ENCODE results near the gene ALDH16A1. TPM values are rescaled to one million over a fixed set of nuclear protein-coding genes. Genes with fewer than 3 reads are reported as not detected.

Gene ALDH16A1
- total RNA-seq: 10 to 100 TPM; 29.0 to 65.2 TPM

DNA sequence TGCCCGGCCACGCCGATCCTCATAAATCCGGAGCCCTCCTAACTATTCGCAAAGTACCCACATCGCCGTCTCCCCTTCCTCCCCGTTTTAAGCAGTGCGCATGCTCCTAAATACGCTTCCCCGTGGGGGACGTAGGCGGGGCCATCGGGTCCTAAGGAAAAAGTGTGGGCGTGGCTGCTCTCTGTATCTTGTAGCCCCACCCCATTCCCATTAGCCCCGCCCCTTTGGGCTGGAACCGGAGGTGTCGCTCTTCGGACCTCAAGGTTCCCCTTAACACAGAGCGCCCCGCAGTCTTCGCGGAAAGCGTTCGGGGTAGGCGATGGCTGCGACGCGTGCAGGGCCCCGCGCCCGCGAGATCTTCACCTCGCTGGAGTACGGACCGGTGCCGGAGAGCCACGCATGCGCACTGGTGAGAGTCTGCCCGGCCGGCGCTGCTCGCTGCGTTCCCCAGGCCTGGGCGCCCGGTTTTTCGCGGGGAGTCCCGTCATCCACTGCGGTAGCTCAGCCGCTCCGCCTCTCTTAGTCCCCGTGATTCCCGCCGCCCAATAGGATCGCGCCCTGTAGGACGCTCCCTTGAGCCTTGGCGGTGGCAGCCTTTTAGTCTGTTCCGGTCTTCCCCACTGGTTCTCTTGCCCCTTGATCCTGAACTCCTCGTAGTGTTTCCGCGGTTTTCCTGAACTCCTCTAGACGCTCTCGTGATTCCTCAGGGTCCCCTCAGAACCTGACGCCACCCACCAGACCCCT is at the start of gene ALDH16A1:
TSS of gene ALDH16A1 (plus strand) at position 213 of the 744 bp plus-strand sequence. CDS start at position 320, 107 bp downstream.
- Mint-ChIP-seq H3K27me3 (no peaks in the 10 kb centered on the region), H3K9me3 (no peaks in the 10 kb centered on the region), H3K4me1 (ENCODE audit: low read depth in 2 of 2) (peaks cover 39 to 54% of the 10 kb centered on the region in 2 donors), H3K27ac (peak within 1 kb of the TSS; percentile 98 to 99), H3K4me3 (peak within 1 kb of the TSS; percentile 100), H3K36me3 (peaks cover 23% of the 10 kb centered on the region)
- ATAC-seq (peak; percentile 95 to 96), DNase-seq (ENCODE audit: low spot score) (peak; percentile 99)

DNA sequence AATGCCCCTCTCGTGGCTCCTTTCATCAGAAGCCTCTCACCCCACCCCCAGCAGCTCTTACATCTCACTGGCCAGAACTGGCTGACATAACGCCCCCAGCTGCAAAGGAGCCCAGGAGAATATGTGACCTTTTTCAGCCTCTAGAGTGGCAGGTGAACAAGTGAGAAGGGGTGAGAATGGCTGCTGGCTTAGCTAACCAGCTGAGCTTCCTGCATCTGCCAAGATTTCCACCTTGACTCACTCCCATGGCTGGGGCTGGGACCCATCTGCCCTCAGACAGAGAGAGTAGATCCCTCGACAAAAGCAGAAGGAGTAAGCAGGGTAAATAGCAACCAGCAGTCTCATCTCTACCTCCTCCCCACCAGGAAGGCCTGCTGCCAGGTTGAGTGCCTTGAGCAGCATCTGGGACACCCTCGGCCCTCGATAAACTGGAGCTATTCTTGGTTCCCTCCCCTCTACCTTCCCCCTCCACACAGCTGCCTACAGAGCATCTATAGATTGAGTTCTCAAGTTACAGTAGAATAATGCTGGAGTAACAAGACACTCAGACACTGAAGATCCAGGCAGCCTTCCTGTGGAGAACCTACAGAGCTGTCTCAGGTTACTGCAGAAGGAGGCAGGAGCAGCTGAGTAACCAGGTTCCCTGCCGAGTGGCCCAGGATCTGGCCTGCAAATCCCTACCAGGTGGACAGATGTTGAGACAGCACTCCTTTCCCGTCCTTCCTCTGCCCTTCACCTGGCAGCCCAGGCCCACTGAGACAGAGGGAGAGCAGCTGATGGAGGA is 49.4 kb upstream of the ALDH16A1 start:
- Mint-ChIP-seq H3K4me3 (no peak overlapping the region), H3K27me3 (peaks cover 0 to 3% of the 10 kb centered on the region in 2 donors), H3K9me3 (no peaks in the 10 kb centered on the region), H3K4me1 (ENCODE audit: low read depth in 2 of 2) (no peaks in the 10 kb centered on the region), H3K36me3 (no peaks in the 10 kb centered on the region), H3K27ac (no peak overlapping the region)
- DNase-seq (ENCODE audit: low spot score) (no peak), ATAC-seq (no peak)

DNA sequence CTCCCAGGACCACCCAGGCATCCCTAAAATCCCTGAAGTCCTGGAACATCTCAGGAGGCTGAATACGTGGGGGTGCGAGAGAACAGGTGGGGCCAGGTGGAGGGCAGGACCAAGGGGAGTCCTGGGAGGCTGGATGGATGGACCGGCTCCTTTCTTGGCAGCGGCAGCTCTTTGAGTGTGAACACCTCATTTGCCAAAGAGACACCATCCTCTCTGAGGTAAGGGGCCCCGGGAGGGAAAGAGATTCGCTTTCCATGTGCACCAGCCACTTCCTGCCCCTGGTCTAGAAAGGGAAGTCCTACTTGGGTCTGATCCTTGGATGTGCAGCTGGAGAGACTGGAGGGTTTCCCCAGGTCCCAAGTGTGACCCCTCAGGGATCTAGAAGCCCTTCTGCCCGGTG is 45.9 kb upstream of the ALDH16A1 start:
- no peaks in the 10 kb centered on the region for H3K9me3 Mint-ChIP-seq

DNA sequence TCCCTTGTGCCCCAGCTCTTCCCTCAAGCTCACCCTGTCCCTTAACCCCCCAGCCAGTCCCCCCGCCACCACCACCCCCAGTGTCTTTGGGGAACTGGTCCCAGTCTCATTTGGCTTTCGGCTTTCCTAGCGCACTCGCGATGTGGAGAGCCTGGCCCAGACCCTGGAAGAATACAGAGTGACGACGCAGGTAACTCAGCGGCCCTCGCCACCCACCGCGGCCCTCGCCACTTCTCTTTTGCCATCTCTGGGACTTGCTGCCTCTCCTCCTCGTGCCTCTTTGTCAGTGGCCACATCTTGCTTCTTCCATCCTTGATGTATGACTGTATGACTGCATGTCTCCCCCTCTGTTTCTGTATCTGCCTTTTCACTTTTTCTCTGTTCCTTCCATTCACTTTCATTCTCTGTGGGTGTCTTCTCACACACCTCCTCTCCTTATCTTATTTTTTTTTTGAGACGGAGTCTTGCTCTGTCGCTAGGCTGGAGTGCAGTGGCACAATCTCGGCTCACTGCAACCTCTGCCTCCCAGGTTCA is 45.5 kb upstream of the ALDH16A1 start:
- ATAC-seq: peak in 1 of 2 donors; percentile 40
- H3K9me3 Mint-ChIP-seq: no peaks in the 10 kb centered on the region
- peaks cover 0 to 6% of the 10 kb centered on the region in 2 donors for H3K27me3 Mint-ChIP-seq
- no peak for DNase-seq (ENCODE audit: low spot score)
- no peak overlapping the region for H3K27ac Mint-ChIP-seq
- peaks cover 9 to 13% of the 10 kb centered on the region in 2 donors for H3K4me1 Mint-ChIP-seq (ENCODE audit: low read depth in 2 of 2)
- H3K4me3 Mint-ChIP-seq: no peak overlapping the region
- no peaks in the 10 kb centered on the region for H3K36me3 Mint-ChIP-seq

More for the DNA sequence above, 45.9 kb upstream of the ALDH16A1 start:
- H3K36me3 Mint-ChIP-seq: no peaks in the 10 kb centered on the region
- H3K4me1 Mint-ChIP-seq (ENCODE audit: low read depth in 2 of 2): peaks cover 9 to 13% of the 10 kb centered on the region in 2 donors
- peak in 1 of 2 donors; percentile 61 for ATAC-seq
- no peak overlapping the region for H3K4me3 Mint-ChIP-seq
- H3K27me3 Mint-ChIP-seq: peaks cover 0 to 1% of the 10 kb centered on the region in 2 donors
- DNase-seq (ENCODE audit: low spot score): no peak
- H3K27ac Mint-ChIP-seq: no peak overlapping the region

DNA sequence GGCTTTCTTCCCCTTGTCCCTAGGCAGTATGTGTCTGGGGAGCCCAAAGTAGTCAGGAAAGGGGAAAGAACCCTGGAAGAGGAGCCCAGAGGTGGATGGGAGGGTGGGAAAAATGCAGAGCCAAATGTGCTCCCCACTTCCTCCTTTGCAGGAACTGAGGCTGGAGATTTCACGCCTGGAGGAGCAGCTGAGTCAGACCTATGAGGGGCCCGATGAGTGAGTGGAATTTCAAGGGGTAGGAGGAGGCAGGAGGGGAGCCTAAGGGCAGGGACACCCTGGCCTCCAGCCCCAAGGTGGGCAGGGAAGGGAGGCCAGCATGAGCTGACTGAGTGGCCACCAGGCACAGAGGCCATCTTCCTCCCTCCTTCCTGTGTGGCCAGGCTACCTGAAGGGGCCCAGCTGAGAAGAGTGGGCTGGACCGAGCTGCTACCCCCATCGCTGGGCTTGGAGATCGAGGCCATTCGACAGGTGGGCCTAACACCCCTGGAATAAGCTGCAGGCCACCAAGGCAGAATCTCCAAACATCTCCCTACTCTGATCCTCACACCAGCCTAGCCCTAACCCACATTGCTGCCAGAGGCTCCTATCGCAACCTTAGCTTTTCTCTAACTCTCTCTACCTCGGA is 44.1 kb upstream of the ALDH16A1 start:
- Mint-ChIP-seq H3K4me3 (peak overlapping the region; percentile 40), H3K4me1 (ENCODE audit: low read depth in 2 of 2) (peaks cover 9 to 13% of the 10 kb centered on the region in 2 donors), H3K27me3 (peaks cover 0 to 10% of the 10 kb centered on the region in 2 donors), H3K27ac (peak overlapping the region; percentile 40 to 78), H3K36me3 (no peaks in the 10 kb centered on the region), H3K9me3 (no peaks in the 10 kb centered on the region)
- DNase-seq (ENCODE audit: low spot score) (no peak), ATAC-seq (peak; percentile 19 to 25)

DNA sequence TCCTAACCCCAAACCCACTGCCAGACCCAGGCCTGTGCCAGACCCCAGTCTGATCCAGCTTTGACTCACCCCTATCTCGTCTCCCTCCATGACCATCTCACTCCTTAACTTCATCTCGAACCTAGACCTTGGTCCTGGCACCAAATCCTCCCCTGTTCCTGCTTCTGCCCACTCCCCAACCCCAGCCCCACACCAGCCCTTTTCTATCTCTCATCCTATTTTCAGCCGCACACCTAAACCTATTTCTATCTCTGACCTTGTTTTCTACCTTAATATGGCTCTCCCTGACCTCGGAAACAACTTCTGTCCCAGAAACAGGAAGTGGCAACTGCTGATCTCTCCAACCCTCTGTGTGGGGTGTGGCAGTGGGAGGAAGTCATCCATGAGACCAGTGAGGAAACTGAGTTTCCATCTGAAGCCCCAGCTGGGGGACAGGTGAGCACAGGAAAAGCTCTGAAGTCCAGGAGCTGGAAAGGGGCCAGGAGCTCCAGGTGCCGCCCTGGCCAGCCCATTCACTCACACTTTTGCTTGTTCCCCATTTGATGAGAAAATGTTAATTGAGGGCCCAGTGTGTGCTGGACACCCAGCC is 43.5 kb upstream of the ALDH16A1 start:
- Mint-ChIP-seq H3K27me3 (peaks cover 0 to 10% of the 10 kb centered on the region in 2 donors), H3K36me3 (no peaks in the 10 kb centered on the region), H3K27ac (peak overlapping the region; percentile 40 to 78), H3K9me3 (no peaks in the 10 kb centered on the region), H3K4me1 (ENCODE audit: low read depth in 2 of 2) (peaks cover 9 to 13% of the 10 kb centered on the region in 2 donors), H3K4me3 (peak overlapping the region; percentile 40)
- ATAC-seq (peak in 1 of 2 donors; percentile 43), DNase-seq (ENCODE audit: low spot score) (no peak)

DNA sequence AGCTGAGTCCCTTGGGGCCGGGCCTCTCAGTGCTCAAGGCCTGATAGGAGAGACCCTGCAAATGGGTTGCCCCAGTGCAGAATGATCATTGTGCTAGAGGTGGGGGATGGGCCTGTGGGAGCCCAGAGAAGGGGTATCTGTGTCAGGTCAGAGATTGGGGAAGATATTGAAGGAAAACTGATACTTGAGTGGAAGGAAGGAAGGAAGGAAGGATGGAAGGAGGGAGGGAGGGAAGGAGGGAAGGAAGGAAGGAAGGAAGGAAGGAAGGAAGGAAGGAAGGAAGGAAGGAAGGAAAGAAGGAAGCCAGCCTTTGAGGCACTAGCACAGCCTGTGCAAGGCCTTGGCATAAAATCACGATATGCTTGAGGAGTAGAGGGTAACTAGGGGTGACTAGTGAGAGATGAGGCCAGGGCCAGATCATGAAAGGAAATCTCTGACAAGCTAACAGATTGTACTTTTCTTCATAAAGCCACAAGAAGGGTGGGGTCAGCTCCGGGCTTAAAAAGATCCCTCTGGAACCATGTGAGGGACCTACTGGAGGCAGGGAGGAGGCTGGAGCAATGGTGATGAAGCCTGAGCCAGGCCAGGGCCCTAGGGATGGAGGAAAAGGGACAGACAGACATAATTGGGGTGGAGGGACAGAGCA is 41.2 kb upstream of the ALDH16A1 start:
- Mint-ChIP-seq H3K4me3 (no peak overlapping the region), H3K36me3 (no peaks in the 10 kb centered on the region), H3K9me3 (no peaks in the 10 kb centered on the region), H3K27me3 (peaks cover 0 to 13% of the 10 kb centered on the region in 2 donors), H3K4me1 (ENCODE audit: low read depth in 2 of 2) (peaks cover 9 to 13% of the 10 kb centered on the region in 2 donors), H3K27ac (no peak overlapping the region)
- no peak for DNase-seq (ENCODE audit: low spot score)
- ATAC-seq: no peak

DNA sequence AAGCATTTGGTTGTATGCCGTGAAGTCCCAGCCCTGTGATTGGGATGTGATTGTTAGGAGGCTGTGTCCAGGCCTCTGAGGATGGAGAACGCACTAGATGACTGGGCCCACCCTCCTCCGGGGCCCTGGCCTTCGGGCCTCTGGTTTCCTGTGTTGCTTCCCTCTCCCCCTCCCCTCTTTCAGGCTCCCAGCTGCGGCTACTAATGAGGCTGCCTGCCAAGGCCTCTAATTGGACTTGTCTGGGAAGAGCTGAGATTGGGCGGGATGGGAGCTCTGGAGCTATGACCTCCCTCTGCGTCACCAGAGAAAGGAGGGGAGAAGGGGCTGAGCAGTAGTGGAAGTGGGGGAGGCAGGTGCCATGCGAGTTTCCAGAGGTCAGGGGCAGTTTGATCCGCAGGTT is 39.7 kb upstream of the ALDH16A1 start:
- no peaks in the 10 kb centered on the region for H3K36me3 Mint-ChIP-seq
- no peak overlapping the region for H3K4me3 Mint-ChIP-seq
- H3K9me3 Mint-ChIP-seq: no peaks in the 10 kb centered on the region
- no peak overlapping the region for H3K27ac Mint-ChIP-seq
- ATAC-seq (no peak), DNase-seq (ENCODE audit: low spot score) (no peak)
- H3K4me1 Mint-ChIP-seq (ENCODE audit: low read depth in 2 of 2): peaks cover 9 to 13% of the 10 kb centered on the region in 2 donors
- H3K27me3 Mint-ChIP-seq: peaks cover 8 to 21% of the 10 kb centered on the region in 2 donors

DNA sequence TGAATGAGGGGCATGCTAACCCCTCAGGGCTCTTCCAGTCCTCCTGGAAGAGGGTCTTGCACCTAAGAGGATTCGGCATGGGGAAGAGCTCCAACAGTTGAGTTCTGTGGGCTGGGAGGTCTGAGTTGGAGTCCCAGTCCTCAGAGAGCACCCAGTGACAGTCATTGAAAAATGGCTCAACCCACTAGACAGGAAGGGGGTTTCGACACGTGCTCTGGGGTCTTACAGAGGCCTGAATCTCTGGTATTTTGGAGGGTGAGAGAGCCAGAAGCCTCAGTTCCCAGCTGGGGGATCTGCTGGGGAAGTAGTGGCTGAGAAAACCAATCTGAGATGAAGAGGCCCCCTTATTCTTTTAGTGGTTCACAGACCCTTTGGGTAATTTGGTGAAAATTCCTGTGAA is 38.8 kb upstream of the ALDH16A1 start:
- Mint-ChIP-seq H3K27ac (no peak overlapping the region), H3K27me3 (peaks cover 17 to 28% of the 10 kb centered on the region in 2 donors), H3K4me1 (ENCODE audit: low read depth in 2 of 2) (peaks cover 7 to 8% of the 10 kb centered on the region in 2 donors), H3K9me3 (no peaks in the 10 kb centered on the region), H3K36me3 (no peaks in the 10 kb centered on the region), H3K4me3 (no peak overlapping the region)
- ATAC-seq (no peak), DNase-seq (ENCODE audit: low spot score) (no peak)

DNA sequence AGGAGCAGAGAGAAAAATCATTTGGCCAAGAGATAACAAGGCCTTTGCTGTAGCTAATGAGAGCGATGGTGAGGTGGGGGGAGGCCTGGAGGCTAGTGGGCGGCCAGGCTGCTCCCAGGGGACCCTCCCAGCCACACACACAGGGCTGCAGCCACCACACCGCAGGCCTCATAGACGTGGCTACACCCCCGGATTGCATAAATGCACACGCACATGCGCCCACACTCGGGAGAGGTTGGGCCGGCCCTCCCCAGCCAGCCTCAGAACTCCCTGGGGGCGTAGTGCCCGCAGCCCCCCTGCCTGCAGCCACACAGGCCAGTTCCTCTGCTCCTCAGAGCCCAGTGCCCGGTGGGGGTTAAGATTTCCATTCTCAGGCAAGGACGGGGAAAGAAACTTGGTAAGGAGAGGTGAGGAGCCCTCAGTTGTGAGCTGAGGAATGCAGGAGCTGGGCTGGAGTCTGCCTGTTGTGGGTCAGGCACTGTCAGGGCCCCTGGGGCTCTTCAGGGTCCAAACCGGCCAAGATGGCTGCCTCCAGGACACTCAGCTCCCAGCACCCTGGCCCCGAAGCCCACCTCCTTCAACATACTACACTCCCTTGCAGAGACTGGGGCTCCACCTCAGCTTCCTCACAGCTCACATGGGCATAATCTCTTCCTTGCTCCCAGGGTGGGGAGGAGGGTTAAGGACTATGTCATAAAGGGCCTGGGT is 37.8 kb upstream of the ALDH16A1 start:
- no peaks in the 10 kb centered on the region for H3K9me3 Mint-ChIP-seq
- no peak overlapping the region for H3K4me3 Mint-ChIP-seq
- peaks cover 0 to 4% of the 10 kb centered on the region in 2 donors for H3K4me1 Mint-ChIP-seq (ENCODE audit: low read depth in 2 of 2)
- H3K36me3 Mint-ChIP-seq: no peaks in the 10 kb centered on the region
- H3K27ac Mint-ChIP-seq: no peak overlapping the region
- DNase-seq (ENCODE audit: low spot score) (no peak), ATAC-seq (no peak)
- peaks cover 27 to 38% of the 10 kb centered on the region in 2 donors for H3K27me3 Mint-ChIP-seq

DNA sequence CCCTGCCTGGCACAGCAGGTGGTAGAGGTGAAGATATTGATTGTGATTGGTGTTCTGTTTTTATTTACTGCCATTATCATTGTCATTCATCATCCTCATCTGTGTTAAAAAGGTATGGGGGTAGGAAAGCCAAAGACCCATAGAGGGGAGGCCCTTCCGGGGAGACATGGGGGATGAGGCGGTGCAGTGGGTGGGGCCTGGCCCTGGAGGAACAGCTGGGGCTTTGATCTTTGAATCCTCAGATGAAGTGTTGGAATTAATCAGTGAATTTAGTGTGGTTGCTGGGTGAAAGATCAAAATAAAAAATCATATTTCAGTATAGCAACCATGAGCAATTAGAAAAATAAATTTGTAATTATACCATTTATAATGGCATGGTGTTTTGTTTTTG is 37.2 kb upstream of the ALDH16A1 start:
- peaks cover 0 to 4% of the 10 kb centered on the region in 2 donors for H3K4me1 Mint-ChIP-seq (ENCODE audit: low read depth in 2 of 2)
- H3K4me3 Mint-ChIP-seq: no peak overlapping the region
- DNase-seq (ENCODE audit: low spot score) (no peak), ATAC-seq (no peak)
- peaks cover 32 to 44% of the 10 kb centered on the region in 2 donors for H3K27me3 Mint-ChIP-seq
- no peaks in the 10 kb centered on the region for H3K9me3 Mint-ChIP-seq
- H3K27ac Mint-ChIP-seq: no peak overlapping the region
- H3K36me3 Mint-ChIP-seq: no peaks in the 10 kb centered on the region

DNA sequence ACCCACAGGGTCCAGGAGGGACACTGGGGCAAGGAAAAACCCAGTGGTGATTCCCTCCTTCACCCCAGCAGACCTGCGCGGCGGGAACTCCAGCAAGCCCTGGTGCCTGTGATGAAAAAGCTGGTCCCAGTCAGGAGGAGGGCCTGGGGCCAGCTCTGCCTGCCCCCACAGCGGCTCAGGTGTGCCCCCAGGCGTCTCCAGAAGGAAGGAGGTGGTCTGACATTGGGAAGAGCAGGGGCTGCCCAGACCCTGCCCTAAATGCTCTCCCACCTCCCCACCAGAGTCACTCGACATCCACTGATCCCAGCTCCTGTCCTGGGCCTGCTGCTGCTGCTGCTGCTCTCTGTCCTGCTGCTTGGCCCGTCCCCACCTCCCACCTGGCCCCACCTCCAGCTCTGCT is 35.9 kb upstream of the ALDH16A1 start:
- ATAC-seq (no peak), DNase-seq (ENCODE audit: low spot score) (no peak)
- H3K36me3 Mint-ChIP-seq: no peaks in the 10 kb centered on the region
- H3K27ac Mint-ChIP-seq: no peak overlapping the region
- peaks cover 44 to 55% of the 10 kb centered on the region in 2 donors for H3K27me3 Mint-ChIP-seq
- no peaks in the 10 kb centered on the region for H3K9me3 Mint-ChIP-seq
- peaks cover 10 to 12% of the 10 kb centered on the region in 2 donors for H3K4me1 Mint-ChIP-seq (ENCODE audit: low read depth in 2 of 2)
- H3K4me3 Mint-ChIP-seq: no peak overlapping the region

All from natural killer cell treated with Interleukin-12 subunit alpha and Interleukin-12 subunit beta and Interleukin-15 and Interleukin-18, amount 100 ng/mL, for 72 hours (primary cell).